ENCODE data around the gene PPM1F.

Gene PPM1F, protein sequence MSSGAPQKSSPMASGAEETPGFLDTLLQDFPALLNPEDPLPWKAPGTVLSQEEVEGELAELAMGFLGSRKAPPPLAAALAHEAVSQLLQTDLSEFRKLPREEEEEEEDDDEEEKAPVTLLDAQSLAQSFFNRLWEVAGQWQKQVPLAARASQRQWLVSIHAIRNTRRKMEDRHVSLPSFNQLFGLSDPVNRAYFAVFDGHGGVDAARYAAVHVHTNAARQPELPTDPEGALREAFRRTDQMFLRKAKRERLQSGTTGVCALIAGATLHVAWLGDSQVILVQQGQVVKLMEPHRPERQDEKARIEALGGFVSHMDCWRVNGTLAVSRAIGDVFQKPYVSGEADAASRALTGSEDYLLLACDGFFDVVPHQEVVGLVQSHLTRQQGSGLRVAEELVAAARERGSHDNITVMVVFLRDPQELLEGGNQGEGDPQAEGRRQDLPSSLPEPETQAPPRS

DNA sequence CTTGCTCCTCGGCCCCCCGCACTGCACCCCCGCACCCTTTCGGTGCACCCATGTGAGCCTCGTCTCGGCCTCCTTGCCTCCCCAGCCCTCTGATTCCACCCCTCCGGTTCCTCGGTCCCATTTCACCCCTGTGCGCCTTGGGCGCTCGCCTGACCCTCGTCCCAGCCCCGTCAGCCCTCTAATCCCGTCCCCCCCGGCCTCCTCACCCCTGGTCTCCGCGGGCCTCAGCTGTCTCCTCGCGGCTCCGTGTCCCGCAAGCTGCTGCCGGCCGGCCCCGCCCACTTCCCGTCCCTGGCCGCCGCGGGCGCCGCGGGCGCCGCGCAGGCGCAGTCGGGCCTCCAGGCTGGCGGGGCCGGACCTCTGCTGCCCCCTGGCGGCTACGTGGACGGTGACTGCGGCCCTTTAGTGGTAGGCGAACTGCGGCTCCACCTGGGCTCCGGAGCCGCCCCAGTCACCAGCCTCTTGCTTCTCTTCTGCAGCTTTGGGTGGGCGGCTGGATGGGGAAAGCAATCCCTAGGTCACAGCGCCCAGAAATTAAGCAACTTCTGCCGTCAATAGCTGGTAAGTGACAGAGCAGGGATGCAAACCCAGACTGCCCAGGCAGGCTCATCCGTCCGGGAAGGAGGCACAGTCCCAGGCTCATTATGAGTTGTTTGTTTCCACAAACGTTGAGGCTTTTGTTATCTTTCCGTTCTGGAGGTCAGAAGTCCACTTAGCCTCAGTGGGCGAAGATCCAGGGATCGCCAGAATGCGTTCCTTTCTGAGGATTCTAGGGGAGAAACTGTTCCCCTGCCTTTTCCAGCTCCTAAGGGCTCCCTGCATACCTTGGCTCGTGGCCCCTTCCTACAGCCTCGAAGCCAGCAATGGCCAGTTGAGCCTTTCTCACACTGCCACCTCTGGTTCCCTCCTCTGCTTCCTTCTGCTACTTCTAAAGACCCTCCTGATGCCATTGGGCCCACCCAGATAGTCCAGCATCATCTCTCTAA lies at the start of gene PPM1F:
PPM1F (minus strand) TSS at position 263 of the 986 bp plus-strand sequence. CDS start 6,800 bp downstream, outside the sequence.
- peak; percentile 100 for DNase-seq (ENCODE audit: low spot score)
- FAIRE-seq = no peak

DNA sequence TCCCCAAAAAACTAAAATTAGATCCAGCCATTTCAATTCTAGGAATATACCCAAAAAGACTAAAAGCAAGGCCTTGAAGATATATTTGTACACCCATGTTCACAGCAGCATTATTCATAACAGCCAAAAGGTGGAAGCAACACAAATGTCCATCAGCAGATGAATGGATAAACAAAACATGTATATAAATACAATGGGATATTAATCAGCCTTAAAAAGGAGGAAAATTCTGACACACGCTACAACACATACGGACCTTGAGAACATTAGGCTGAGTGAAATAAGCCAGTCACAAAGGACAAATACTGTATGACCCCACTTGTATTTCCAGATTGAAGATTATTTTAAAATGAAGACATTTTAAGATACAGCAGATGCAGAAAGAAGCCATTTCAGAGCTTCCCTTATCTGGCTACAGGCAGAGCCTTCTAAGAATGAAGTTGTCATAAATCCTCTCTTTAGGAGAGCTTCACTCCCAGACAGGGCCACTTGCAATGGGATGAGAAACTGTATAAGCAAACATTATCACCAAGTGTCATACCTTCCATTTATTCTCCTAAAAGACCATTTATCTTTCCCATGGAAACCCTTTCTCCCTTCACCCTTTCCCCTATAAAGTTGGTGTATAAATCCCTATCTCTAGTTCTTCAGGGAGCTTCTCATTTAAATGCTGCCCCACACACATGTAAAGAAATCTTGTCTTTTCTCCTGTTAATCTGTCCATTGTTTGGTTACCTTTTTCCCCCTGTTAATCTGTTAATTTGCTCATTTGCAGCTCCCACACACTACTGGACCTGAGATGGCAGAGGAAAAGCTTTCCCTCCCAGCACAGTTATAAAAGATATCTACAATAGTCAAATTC lies 49.2 kb upstream of the PPM1F start:
- FAIRE-seq (no peak), DNase-seq (ENCODE audit: low spot score) (no peak)

DNA sequence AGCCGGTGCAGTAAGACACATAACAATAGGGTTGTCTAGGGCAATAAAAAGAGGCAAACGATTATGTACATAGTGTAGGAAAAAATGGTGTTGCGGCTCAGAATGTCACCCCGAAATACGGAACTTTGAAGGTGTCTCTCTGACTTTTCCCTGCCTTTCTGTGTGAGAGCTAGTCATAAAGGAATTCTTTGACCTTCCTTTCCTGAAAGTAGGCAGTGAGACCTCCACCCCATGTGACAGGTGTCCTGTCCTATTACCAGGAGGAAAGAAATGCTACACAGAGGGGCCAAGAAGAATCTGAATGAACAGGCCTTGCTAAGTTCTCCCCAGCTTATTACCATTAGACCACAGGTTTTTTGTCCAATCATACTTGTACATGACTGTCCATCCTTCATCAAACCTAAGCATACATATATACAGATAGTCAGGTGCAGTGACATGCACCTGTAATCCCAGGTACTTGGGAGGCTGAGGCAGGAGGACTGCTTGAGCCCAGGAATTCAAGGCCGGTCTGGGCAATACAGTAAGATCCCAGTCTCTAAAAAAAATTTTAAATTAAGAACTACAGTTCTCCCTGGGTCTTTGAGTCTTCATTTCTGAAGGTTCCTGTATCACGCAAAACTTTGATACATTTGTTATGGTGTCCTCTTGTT lies 46.1 kb upstream of the PPM1F start:
- FAIRE-seq (peak; percentile 68), DNase-seq (ENCODE audit: low spot score) (no peak)

DNA sequence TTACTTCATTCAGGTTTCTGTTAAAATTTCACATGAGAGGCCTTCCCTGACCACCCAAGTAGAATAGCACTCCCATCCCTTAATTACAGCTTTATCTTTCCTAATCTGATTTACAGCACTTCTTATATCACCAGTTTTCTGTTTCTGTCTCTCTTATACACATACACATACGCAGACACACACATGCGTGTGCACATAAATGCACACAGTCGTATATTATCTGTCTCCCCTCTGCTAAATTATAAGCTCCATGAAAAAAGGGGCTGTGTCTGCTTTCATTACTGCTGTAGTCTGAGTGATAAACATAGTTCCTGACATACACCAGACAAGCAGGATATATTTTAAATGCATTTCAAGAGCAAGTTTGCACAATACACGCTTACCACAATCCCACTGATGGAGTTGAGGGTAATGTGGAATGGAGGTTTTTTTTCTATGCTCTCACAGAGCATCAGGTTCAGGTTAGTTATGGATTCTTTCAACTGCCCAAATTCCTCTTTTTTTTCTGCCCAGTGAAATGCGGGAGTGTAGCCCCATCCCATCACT lies 43.6 kb upstream of the PPM1F start:
- DNase-seq (ENCODE audit: low spot score) = no peak
- no peak for FAIRE-seq

DNA sequence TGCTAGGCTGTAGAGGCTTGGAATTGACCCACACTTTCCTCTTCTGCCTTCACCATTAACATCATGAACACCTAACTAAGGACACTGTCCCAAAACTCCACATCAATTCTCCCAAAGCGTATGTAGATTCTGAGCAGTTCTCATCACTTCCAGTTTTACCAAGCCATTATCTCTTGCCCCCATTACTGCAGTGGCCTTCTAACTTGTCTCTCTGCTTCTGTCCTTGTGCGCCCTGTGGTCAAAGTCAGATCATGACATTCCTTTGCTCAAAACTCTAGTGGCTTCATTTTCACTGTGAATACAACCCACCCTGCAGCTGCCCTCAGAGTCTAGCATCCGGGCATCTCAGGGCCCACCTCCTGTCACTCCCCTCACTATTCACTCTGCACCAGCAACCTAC lies 43.0 kb upstream of the PPM1F start:
- no peak for DNase-seq (ENCODE audit: low spot score)
- FAIRE-seq = no peak

DNA sequence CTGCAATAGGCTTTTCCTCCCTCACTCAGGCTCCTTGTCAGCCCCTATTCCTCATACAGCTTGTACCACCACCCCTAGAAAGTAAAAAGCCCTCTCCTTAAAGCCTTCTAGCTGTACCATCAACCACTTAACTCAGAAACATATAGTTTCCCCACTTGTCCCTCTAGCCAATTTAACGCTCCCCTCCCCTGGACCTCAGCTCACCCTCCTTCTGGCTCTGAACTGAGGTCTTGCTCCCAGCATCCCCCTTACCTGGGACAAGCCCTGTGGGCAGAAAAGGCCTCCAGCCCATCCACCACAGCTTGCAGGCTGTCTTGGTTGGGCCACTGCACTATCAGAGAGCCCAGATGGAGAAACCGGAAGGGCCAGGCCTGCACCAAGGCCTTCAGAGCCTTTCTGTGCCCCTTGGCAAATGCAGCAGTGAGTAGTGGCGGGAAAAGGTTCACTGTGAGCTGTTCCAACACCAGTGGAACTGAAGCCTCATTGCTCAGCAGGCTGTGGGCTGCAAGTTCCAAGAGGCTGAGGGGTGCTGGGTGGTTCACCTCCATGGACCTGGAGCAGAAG lies 42.3 kb upstream of the PPM1F start:
- FAIRE-seq = no peak
- no peak for DNase-seq (ENCODE audit: low spot score)

DNA sequence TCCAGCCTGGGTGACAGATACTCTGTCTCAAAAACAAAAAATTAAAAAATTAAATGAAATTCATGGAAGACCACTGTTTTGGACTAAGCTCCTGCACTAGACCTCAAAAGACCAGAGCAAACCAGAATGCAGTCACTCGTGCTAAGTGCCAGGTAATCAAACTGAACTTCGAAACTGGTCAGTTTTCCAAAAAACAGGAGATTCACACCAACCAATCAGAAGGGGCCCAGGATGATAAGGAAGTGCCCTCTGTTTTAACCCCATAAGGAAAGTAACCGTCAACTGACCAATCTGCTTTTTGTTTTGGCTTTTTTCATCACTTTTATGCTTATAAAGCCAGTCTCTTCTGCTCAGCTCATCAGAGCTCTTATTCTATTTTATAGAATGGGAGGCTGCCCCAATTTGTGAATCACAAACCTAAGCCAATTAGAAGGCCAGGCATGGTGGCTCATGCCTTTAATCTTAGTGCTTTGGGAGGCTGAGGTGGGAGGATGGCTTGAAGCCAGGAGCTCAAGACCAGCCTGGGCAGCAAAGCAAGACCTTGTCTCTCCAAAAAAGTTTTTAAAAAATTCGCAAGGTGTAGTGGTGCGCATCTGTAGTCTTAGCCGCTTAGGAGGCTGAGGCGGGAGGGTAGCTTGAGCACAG lies 40.1 kb upstream of the PPM1F start:
- DNase-seq (ENCODE audit: low spot score) (no peak), FAIRE-seq (no peak)

DNA sequence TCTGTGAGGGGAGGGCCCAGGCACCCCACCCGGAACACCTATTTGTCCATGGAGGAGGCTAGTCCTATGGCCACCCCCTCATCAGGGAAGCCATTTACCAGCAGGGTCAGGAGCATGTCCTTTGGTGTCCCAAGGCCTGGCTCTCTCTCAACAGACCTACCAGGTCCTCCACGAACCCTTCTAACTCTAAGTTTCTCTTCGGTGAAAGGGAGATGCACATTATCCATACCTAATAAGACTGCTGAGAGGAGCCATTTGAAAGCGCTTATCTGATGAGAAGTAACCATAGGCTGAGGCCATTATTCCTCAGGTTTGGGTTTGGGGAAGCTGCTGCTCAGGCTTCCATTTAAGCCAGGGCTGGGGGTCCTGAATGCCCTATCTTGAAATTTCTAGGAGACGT lies 39.1 kb upstream of the PPM1F start:
- FAIRE-seq (no peak), DNase-seq (ENCODE audit: low spot score) (no peak)

DNA sequence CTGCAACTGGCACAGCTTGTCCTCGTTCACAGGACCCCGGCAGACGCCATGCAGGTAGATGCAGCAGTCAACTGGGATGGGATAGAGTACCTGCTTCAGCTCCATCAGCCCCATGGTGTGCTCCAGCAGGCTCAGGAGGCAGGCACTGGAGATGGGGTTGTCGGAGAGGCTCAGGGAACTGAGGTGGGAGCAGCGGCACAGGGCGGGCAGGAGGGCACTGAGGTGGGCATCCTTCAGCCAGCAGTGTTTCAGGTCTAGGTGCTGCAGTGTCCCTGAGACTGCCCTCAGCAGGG lies 38.6 kb upstream of the PPM1F start:
- peak; percentile 48 for FAIRE-seq

DNA sequence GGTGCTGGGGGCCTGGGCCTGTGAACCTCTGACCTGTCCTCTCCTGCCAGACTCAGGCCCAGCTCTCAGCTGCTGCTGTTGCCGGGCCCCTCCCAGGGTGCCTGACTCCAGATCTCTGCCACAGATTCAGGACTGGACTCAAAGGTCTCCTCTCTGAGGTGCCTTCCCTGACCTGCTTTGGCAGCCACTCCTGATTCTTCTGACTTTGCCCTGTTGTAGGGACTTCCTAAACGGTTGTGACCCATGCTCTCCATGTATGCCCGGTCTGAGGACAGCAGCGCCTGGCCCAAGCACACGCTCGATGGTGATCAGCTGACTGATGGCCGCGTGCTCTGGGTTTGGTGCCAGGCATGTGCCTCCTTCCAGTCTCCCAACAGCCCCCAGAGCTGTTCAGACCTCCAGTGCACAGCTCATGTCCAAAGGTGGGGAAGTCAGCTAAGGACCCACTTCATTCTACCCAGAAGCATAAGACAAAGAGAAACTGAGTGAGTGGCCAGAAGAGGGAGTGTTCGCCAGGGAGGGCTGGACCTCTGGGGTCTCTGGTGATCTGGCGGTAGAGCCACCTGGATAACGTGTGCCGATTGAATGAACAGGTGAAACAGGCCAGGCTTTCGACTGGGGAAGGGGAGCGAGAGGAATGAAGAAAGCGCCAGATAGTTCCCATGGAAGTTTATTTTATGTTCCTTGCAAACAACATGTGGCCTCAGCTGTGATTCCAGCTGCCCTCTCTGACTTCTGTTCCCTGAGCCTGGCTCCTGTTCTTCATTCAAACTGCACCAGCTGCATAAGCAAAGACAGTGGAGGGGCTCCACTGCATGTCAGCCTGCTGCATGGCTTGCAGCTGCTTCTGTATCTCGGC lies 38.0 kb upstream of the PPM1F start:
- peak; percentile 62 for FAIRE-seq

More for the DNA sequence above, 38.6 kb upstream of the PPM1F start:
- no peak for DNase-seq (ENCODE audit: low spot score)

DNA sequence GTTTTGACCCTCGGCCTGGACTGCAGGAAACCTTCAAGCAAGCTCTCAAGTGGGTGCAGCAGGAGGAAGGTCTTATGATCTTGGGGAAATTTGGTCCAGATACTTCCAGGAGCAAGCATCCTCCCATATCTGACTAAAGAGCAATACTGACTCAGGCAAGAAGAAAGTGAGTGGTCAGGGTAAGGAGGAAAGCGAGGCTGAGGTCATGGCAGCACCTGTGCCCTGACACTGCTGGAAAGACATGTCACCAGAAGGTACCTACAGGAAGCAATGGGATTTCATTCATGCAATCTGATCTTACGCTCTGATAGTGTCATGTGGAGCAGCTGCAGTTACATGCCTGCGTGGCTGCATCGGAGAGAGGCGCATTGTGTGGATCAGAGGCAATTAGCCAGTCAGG lies 36.4 kb upstream of the PPM1F start:
- no peak for DNase-seq (ENCODE audit: low spot score)
- FAIRE-seq = peak; percentile 87

More for the DNA sequence above, 38.0 kb upstream of the PPM1F start:
- DNase-seq (ENCODE audit: low spot score) = no peak

DNA sequence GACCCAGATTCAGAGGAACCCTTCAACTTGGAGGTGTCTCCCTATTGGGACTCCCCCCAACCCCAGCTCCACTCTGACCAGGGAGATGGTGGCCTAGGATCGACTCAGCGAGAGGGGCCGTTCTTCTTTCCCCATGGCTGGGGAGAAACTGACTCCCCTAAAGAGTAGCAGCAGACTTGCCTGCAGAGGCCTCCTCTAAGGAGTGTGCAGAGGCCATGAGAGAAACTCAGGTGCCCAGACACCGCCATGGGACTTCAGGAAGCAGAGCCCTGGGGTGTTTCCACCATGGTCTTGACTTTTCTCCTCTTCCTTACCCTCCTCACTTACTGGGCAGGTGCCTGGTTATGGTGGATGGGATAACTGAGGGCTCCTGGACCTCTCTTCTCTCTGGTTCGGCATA lies 32.6 kb upstream of the PPM1F start:
- no peak for FAIRE-seq
- no peak for DNase-seq (ENCODE audit: low spot score)

DNA sequence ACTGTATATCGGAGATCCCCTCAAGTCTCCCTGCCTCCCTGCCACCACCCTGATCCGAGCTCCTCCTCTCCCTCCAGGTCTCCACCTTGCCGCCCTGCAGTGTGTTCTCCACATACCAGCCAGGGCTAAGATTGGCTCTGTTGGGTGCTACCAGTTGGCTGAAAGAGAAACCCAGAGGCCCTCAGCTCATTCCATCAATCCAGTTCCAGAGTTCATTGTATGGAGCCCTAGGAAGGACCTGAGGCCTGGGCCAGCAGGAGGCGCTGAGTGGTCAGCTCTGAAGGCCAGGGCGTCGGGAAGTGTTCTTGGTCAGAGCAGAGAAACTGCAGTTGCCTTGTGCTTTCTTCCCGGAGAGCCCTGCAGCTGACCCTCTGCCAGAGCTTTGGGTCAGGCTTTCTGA lies 32.1 kb upstream of the PPM1F start:
- FAIRE-seq = no peak
- no peak for DNase-seq (ENCODE audit: low spot score)

DNA sequence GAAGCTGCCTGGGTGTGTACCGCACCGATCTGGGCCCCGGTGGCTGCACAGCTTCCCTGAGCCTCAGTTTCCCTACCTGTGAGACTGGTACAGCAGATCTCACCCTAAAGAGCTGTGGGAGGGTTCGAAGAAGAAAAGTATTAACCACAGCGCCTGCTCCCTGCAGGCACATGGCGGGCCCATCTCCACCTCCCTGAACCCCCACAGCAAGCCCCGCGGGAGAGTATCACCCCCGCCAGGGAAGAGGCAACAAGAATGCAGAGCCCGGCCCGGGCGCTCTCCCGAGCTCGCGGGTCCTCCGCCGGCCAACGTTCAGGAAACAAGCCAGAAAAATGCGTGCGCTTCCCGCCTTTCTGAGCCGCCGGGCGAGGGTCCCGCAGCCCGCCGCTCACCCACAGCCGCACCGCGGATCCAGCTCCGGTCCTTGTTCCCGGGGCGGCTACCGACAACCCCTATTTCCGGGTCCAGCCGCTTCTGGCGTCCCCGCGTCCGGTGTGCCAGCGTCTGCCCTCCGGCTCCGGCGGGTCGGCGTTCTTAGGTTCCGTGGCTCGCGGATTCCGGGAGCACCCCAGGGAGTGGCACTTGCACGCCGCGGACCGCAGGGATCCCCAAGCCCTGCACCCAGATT lies 29.8 kb upstream of the PPM1F start, which contains the start of gene TOP3B:
TOP3B (minus strand) TSS at position 450 of the 628 bp plus-strand sequence. CDS start 7,078 bp downstream, outside the sequence.
- DNase-seq (ENCODE audit: low spot score) (peak; percentile 95), FAIRE-seq (peak; percentile 65)

DNA sequence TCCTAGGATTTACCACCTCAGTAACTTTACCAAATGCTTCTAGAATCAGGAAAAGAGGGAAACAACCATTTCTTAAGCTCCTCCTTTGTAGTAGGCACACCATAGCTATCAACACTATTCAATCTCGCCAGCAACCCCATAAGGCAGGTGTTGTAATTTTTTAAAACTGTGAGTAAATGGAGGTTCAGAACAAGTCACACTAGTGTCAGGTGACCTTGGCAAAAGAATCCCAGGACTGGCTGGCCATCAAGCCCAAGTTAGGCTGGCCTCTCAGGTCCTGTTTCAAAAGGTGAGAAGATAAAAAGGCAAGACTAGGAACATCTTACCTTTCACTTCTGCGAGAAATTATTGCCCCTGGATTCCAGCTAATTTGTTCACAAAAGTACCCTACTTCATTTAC lies 29.2 kb upstream of the PPM1F start:
- FAIRE-seq (no peak), DNase-seq (ENCODE audit: low spot score) (no peak)

DNA sequence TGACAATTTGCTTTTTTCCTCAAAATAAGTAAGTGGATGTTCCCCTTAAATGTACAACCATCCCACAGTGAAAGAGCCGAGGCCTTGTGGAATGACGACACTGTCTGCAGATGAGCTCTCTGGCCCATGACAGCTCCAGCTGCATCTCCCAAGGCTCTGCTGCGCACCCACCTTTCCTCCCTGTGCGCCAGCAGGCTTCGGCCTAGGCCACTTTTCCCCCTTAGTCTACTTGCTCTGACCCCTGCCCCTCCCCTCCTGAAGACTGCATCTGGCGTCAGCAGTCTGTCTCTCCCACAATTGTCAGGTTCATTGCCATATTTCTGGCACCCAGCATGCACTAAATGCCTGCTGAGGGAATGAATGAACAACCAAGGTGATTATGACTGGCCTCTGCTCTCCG lies 27.9 kb upstream of the PPM1F start:
- FAIRE-seq (no peak), DNase-seq (ENCODE audit: low spot score) (no peak)

DNA sequence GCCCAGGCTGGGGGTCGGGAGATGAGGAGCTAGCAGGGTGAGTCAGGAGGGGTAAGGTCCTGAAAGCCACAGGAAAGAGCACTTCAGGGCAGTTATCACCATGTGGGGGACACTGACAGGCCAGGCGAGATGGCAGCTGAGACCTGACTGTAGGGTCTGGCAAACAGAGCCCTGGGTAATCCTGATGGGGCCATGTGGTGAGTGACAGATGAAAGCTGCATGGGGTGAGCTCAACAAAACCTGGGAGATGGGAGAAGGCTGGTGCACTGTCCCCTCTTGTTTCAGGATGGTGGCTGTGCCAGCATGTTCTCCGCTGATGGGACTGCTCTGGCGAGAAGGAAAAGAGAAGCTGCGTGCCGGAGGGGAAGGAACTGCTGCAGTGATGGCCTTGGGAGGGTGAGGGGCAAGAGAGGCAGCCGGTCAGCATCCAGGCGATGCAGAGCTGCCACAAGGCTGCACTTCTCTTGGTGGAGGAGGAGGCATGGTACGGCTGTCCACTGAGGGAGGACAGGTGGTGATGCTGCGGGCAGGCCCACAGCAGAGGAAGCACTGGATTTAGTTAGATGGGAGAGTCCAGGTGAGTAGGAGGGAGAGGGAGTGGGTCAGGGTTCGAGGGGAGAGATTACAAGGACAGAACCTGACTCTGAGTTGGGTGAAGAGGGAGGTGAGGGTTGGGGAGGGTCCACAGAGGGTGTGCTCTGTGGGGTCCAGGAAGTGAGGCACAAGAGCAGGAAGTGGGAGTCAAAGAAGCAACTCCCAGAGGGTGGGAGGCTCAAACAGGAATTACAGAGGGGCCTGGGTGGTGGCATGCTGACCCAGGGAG lies 26.1 kb upstream of the PPM1F start:
- DNase-seq (ENCODE audit: low spot score) = no peak
- FAIRE-seq = no peak

All from urothelium cell line (cell line).